MM.1S (cell line): ENCODE measurements around the gene FRAS1.

Source experiments
- DNase-seq: peaks from one replicate; pipeline ENCODE4 v3.0.0-alpha.2; 2015
- H2AFZ ChIP-seq: fragments of 300-600 bp; sonication (generic); 2 replicates; pipeline ENCODE4 v1.6.0; 2016; ENCODE audit warnings: antibody characterized with exemption, low read length
- H3F3A ChIP-seq: fragments of 300-600 bp; sonication (generic); 2 replicates; pipeline ENCODE4 v1.6.1; 2016; ENCODE audit warnings: mild to moderate bottlenecking, antibody characterized with exemption, low read length, moderate library complexity, mixed read lengths; ENCODE audit not compliant: insufficient read depth
- H3K27ac ChIP-seq: fragments of 300-600 bp; sonication (generic); 2 replicates; pipeline ENCODE4 v1.5.1; 2016; ENCODE audit warnings: mild to moderate bottlenecking, low read length
- H3K27me3 ChIP-seq: fragments of 300-600 bp; sonication (generic); replicated peaks from 2 replicates; pipeline ENCODE4 v1.6.0; 2016; ENCODE audit warnings: low read length; ENCODE audit not compliant: insufficient read depth
- H3K36me3 ChIP-seq: fragments of 300-600 bp; sonication (generic); replicated peaks from 2 replicates; pipeline ENCODE4 v1.6.1; 2016; ENCODE audit warnings: mild to moderate bottlenecking, low read length, mixed read lengths; ENCODE audit not compliant: insufficient read depth
- H3K4me1 ChIP-seq: fragments of 300-600 bp; sonication (generic); 2 replicates; pipeline ENCODE4 v1.6.1; 2016; ENCODE audit warnings: low read length, mixed read lengths
- H3K4me2 ChIP-seq: fragments of 300-600 bp; sonication (generic); 2 replicates; pipeline ENCODE4 v1.6.0; 2016; ENCODE audit warnings: low read depth, low read length
- H3K4me3 ChIP-seq: fragments of 300-600 bp; sonication (generic); 2 replicates; pipeline ENCODE4 v1.5.1; 2016; ENCODE audit warnings: low read length, mixed read lengths
- H3K79me2 ChIP-seq: fragments of 300-600 bp; sonication (generic); 2 replicates; pipeline ENCODE4 v1.6.1; 2016; ENCODE audit warnings: mixed run types, low read length, mixed read lengths
- H3K9ac ChIP-seq: fragments of 300-600 bp; sonication (generic); 2 replicates; pipeline ENCODE4 v1.6.1; 2016; ENCODE audit warnings: low read length, mixed read lengths
- H3K9me2 ChIP-seq: fragments of 300-600 bp; sonication (generic); replicated peaks from 2 replicates; pipeline ENCODE4 v1.6.1; 2016; ENCODE audit warnings: mild to moderate bottlenecking, low read length, mixed read lengths; ENCODE audit not compliant: insufficient read depth
- H3K9me3 ChIP-seq: fragments of 300-600 bp; sonication (generic); replicated peaks from 2 replicates; pipeline ENCODE4 v1.6.1; 2016; ENCODE audit warnings: mild to moderate bottlenecking, low read length, mixed read lengths; ENCODE audit not compliant: insufficient read depth
- H4K20me1 ChIP-seq: fragments of 300-600 bp; sonication (generic); 2 replicates; pipeline ENCODE4 v1.6.1; 2016; ENCODE audit warnings: mild to moderate bottlenecking, low read length, moderate library complexity, mixed read lengths; ENCODE audit not compliant: insufficient read depth
- EZH2 ChIP-seq: fragments of 300-600 bp; sonication (generic); optimal IDR thresholded peaks from 2 replicates; pipeline ENCODE3; 2017; ENCODE audit warnings: low read depth, mild to moderate bottlenecking, antibody characterized with exemption, low read length, mixed read lengths
- EZH2phosphoT487 ChIP-seq: fragments of 300-600 bp; sonication (generic); IDR thresholded peaks from 2 replicates; pipeline ENCODE4 v1.6.1; 2018; ENCODE audit warnings: antibody characterized with exemption, low read length
- TF ChIP-seq, protein P1 (sequence below): fragments of 300-600 bp; sonication (generic); IDR thresholded peaks from 2 replicates; pipeline ENCODE4 v1.5.1; 2016; ENCODE audit warnings: antibody characterized with exemption, low read length, mixed read lengths

Gene FRAS1

DNA sequence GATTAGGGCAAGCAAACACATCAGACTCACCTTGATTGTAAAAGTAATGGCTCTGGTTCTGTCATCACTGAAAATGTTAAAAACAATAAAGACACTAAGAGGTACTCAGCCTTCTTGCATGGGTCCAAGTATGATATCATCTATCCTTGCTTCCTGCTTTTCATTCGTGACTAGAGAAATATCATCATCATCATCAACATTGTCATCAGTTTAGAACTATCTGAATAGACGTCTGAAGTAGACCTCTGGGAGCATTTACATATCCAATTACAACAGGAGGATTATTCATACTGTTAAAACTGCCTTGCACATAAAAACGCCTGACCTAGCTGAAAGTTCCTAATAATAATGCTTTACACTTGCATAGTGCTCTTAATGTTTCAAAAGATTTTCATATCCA, 9.8 kb upstream of the FRAS1 start:
- Histone ChIP-seq H3K36me3 (no peaks in the 10 kb centered on the region), H3K4me3 (no peak overlapping the region), H2AFZ (no peak overlapping the region), H3K79me2 (no peaks in the 10 kb centered on the region), H4K20me1 (no peaks in the 10 kb centered on the region), H3K27ac (no peak overlapping the region), H3F3A (no peaks in the 10 kb centered on the region), H3K27me3 (no peaks in the 10 kb centered on the region), H3K9ac (no peak overlapping the region), H3K9me3 (no peaks in the 10 kb centered on the region), H3K4me1 (no peaks in the 10 kb centered on the region), H3K4me2 (no peak overlapping the region), H3K9me2 (no peaks in the 10 kb centered on the region)
- no peak for DNase-seq
- TF ChIP-seq EZH2phosphoT487 (no peak), EZH2 (no peak)
- TF ChIP-seq, protein P1, sequence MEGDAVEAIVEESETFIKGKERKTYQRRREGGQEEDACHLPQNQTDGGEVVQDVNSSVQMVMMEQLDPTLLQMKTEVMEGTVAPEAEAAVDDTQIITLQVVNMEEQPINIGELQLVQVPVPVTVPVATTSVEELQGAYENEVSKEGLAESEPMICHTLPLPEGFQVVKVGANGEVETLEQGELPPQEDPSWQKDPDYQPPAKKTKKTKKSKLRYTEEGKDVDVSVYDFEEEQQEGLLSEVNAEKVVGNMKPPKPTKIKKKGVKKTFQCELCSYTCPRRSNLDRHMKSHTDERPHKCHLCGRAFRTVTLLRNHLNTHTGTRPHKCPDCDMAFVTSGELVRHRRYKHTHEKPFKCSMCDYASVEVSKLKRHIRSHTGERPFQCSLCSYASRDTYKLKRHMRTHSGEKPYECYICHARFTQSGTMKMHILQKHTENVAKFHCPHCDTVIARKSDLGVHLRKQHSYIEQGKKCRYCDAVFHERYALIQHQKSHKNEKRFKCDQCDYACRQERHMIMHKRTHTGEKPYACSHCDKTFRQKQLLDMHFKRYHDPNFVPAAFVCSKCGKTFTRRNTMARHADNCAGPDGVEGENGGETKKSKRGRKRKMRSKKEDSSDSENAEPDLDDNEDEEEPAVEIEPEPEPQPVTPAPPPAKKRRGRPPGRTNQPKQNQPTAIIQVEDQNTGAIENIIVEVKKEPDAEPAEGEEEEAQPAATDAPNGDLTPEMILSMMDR: no peak

DNA sequence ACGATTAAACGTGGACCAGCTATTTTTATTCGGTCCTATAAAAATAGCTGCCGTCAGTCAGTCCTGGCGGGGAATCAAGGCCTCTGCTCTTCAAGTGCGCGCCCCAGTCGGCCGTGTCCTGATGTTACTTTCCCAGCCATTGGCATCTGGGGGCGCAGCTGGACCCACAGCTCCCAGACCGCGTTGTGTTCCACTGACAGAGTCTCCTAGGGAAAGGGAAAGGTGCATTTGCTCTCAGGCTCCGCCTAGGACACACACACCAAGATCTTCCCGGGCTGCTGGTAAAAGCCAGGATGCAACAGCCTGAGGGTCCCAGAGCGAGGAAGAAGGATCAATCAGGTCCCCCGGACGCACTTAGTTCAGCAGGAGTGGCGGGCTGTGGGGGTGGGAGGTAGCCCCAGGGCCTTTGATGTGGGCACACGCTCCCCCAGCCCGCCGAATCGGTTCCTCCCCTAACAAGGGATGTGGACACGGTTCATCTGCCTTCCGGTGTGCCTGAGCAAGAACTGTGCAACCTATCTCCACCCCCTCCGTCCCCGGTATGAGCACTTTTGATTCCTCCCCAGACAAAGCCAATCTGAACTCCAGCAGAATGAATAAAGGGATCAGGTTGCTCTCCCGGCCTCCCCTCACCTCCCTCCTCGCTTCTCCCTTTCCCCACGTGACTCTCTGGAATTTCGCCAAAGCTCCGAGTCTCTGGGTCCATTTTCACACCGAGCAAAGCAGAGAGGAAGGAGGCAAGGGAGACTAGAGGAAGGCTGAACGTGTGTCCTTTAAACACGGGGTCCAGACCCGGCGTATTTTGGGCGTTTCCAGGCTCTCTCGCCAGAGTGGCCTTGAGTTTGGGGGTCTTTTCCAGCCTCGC, 626 bp upstream of the FRAS1 start:
- H3K9me3 ChIP-seq: no peaks in the 10 kb centered on the region
- H3K9me2 ChIP-seq: no peaks in the 10 kb centered on the region
- no peaks in the 10 kb centered on the region for H3K36me3 ChIP-seq
- H3K4me1 ChIP-seq: no peaks in the 10 kb centered on the region
- no peak for DNase-seq
- peak overlapping the region; percentile 59 for H2AFZ ChIP-seq
- no peaks in the 10 kb centered on the region for H3K79me2 ChIP-seq
- no peaks in the 10 kb centered on the region for H4K20me1 ChIP-seq
- H3K27ac ChIP-seq: no peak overlapping the region
- H3K4me2 ChIP-seq: peak overlapping the region; percentile 97
- no peaks in the 10 kb centered on the region for H3F3A ChIP-seq
- no peak overlapping the region for H3K9ac ChIP-seq
- H3K4me3 ChIP-seq: peak overlapping the region; percentile 77
- TF ChIP-seq EZH2phosphoT487: no peak
- no peak for TF ChIP-seq EZH2
- TF ChIP-seq, protein P1: no peak
- 0 out of 2 replicates have a peak, but pooled peaks cover 4% of the 10 kb centered on the region for H3K27me3 ChIP-seq

DNA sequence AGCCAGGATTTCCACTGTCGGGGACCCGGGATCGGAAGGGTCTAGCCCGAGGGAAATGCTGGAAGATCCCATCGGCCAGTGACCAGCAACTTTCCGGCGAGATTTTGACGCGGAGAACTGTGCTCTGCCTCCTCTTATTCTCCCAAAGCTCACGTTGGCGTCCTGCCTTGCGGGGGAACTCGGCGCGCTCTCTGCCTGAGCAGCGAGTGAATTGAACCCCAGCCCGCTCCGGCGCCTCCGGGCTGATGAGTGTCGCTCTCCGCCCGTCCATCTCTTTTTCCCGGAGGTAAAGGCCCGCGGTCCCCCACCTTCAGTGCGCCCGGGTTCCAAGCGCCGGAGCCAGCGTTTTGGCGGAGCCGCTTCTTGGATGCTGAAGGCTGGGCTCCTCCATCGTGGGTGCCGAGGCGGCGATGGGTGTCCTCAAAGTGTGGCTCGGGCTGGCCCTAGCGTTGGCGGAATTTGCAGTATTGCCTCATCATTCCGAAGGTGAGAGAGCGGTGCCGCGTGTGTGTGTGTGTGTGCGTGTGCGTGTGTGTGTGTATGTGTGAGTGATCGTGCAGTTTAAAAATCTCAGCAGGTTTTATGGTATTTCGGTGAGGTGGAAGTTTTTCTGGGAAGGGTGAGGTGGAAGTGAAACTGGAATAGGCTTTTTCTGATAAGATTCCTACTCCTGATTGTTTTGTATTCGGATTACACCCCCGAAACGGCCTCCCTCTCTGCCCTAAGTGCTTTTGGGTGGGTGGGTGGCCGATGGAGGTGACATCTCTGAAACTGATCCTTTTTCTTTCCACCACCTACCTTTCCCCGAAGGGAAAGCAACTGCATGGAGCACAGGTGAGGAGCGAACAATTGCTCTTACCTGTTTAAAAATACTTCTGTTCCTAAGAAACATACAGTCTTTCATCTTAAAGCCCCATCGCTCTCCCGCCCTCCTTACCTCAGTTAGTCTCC, 752 bp downstream of the FRAS1 start:
- no peak for TF ChIP-seq EZH2
- TF ChIP-seq, protein P1: no peak
- no peak for TF ChIP-seq EZH2phosphoT487
- peak overlapping the region; percentile 20; the same call in 1 of the 2 replicates for H3K9ac ChIP-seq
- no peaks in the 10 kb centered on the region for H3K9me2 ChIP-seq
- H3K36me3 ChIP-seq: no peaks in the 10 kb centered on the region
- 0 out of 2 replicates have a peak, but pooled peaks cover 4% of the 10 kb centered on the region for H3K27me3 ChIP-seq
- peak overlapping the region; percentile 97 for H3K4me2 ChIP-seq
- no peaks in the 10 kb centered on the region for H3F3A ChIP-seq
- no peaks in the 10 kb centered on the region for H3K9me3 ChIP-seq
- peak; percentile 33 for DNase-seq
- no peak overlapping the region for H3K27ac ChIP-seq
- H2AFZ ChIP-seq: peak overlapping the region; percentile 59
- H3K79me2 ChIP-seq: no peaks in the 10 kb centered on the region
- no peaks in the 10 kb centered on the region for H3K4me1 ChIP-seq
- no peaks in the 10 kb centered on the region for H4K20me1 ChIP-seq
- peak overlapping the region; percentile 77 for H3K4me3 ChIP-seq
